NCI-H2196 treated with DMSO at 0.1 percent for 48 hours (cell line): ENCODE data around the gene CDK5R1.

ENCODE experiments used
- DNase-seq: peaks from one replicate; lab custom pipeline; 2025; ENCODE audit not compliant: unreplicated experiment; lab: John Stamatoyannopoulos, UW

CDK5R1 gene

DNA sequence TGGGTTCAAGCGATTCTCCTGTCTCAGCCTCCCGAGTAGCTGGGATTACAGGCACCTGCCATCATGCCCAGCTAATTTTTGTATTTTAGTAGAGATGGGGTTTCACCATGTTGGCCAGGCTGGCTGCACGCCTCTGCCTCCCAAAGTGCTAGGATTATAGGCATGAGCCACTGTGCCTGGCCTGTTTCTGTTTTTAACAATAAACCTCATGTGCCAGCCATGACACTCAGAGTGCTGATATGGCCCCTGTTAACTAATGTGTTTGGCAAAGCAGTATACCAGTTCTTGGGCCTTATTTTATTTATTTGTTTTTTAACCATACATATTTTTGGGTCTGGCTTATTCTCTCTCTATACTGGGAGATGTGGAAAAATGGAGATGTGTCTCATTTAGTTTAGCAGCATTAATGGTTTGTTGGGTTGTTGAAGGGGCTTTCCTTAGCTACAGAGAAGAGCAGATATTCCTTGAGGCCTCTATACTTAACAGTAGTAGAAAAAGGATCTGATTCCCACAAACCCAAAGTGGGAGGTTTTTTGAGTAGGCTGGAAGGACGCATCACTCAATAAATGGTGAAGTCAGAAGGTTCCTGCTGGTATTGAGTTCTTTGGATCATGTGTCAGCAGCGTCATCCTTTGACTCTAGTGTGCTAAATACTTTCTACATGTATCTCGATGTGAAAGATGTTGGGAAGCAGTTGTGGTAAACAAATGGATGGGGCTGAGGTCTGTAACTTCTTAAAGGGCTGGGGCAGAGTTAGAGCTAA, 16.2 kb upstream of the CDK5R1 start:
- no peak for DNase-seq

DNA sequence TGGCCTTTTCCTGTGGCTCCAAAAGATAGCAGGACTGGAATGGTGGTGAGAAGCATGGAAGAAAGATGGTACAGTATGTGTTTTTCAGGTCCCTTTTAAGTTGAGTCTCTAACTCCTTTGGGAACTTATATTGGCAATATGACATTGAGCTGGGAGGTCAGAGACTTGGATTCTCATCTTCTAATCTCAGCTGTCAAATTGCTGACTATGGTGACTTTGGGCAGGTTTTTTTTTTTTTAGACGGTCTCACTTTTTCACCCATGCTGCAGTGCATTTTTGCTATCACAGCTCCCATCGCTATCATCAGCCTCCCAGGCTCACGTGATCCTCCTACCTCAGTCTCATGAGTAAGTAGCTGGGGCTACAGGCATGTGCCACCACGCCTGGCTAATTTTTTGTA, 15.1 kb upstream of the CDK5R1 start:
- DNase-seq, result no peak

DNA sequence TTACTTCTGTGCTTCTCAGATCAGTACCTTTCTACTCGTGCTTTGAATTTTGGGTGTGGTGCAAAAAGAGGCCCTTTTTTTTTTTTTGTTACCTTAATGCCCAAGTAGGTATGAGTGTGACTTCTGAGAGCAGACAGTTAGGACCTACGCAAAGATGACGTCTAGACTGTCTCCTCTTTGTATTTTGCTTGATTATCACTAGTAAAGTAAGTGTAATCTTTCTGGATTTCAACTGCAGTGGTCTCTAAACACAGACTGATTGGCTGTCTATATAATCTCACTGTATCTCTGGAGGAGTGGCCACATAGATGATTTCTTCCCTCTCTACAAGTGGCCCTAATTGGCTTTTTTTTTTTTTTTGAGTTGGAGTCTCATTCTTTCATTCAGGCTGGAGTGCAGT, 11.5 kb upstream of the CDK5R1 start:
- no peak for DNase-seq

DNA sequence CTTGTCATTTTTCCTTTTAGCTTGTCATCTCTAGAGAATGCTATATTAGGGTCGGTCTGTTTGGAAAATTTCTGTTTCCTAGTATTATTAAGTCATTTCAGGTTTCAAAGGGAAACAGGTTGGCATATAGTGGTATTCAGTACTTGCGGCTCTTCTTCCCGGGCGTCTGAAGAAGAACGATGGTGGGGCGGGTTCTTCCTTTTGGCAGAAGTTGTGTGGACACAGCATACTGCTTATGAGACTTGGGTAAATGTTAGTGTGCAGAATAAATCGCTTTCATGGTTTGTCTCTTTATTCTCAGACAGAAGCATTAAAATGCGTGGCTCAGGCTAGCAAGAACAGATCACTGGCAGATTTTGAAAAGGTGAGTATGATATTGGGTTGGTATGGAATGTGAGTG, 9.6 kb upstream of the CDK5R1 start:
- no peak for DNase-seq

DNA sequence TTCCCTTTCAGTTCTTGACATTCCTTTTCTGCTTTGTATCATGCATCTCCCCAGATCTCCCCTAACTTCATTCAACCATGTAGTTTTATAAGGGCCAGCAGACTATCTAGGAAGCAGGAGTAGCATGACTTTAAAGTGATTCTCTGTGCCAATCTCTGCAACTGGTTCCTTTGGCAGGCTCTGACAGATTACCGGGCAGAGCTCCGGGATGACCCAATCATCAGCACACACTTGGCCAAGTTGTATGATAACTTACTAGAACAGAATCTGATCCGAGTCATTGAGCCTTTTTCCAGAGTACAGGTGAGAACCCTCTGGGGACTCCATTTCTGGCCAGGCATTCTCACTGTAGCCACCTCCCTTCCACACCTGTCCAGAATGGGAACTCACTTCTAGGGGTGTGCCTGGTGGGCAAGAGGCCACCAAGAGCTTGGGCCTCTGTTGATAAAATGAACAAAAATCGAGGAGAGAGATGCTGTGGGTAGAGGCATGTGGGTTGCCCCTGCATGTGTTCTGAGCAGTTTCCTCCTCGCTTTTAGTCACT, 7.6 kb upstream of the CDK5R1 start:
- no peak for DNase-seq

DNA sequence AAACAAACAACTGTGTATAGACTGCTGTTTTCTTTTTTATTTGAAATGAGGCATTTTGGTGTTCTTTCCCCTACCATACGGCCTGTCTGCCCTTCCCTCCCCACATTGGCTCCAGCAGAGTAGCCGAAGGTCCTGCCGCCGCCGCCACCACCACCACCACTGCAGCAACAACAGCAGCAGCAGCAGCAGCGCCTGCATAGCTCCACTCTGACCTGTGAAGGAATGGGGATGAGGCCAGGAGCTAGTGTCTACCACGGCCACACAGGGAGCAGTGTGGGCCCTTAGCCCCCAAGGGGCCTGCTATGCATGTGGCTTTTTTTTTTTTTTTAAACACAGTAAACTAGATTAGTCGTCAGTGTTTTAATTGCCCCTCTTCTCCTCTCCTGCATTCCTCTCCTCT, 5.6 kb upstream of the CDK5R1 start:
- DNase-seq, result no peak

DNA sequence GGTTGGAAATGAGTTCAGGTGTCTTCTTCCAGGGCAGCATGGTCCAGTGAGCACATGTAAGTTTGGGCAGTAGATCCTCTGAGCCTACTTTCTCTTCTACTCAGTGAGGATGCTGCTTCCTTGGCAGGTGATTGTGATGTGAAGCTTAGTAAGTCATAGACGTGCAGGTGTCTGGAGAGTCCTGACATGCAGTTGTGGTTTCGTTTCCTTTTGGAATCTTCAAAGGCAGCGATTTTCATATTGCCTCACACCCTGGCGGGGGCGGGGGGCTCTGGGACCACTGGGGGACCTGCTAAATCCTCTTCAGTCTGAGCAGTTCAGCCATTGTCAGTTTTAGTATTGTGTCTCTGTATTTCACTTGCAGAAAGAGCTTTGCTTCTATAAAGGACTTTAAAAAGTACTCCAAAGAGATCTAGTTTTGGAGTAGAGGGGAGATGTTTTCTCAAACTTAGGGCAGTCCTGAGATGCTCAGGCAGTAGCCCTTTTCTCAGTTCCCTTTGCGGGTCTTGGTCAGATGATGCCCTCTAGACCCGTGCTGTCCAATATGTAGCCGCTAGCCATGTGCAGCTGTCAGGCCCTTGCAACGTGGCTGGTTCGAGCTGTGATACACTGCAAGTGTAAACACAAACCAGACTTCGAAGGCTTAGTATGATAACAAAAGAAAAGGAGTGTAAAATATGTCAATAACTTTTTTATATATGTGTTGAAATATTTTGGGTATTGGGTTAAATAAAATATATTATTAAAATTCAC, 4.0 kb upstream of the CDK5R1 start:
- DNase-seq, result no peak

DNA sequence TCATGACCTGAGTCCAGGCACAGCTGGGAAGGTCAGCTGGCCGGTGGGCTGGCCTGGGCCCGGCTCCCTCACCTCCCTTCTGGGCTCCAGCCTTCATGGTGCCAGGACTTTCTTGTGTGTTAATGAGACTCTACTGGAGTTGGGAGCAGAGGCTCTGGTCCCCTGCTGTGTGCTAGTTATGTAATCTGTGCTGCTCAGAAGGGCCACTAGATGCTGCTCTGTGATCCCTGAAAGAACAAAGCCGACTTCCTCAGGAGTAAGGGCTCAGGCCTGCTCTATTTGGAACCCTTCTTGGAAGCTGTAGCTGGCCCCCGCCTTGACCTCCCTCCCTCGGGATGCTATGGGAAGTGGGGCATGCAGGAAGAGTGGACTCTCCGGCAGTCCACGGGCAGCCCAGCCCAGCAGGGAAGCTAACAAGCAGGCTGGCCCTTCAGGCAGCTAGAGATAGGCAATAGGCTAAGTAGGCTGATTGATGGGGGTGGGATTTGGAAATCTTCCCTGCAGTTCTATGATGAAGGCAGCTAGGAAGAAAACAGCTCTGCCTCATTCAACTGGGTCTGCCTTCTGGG, 3.3 kb upstream of the CDK5R1 start:
- peak; percentile 60 for DNase-seq

DNA sequence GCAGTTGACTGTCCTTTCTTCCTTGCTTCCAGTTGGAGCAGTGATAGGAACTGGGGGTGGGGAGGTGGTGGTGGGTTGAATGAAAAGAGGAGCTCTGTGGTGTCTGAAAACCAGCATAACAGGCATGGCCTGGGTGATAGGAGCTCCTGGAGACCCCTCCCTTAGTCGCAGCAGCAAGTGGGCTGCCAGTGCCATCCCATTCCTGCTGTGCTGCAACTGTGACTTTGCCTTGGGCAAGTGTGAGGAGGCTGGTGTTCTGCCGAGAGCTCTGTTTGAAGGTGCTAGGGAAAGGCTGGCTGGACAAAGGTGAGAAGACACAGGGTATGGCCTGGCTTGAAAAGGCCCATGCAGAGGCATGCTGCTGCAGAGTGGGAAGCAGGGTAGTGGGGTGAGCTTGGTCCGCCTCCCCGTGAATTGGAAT, 2.7 kb upstream of the CDK5R1 start:
- no peak for DNase-seq

DNA sequence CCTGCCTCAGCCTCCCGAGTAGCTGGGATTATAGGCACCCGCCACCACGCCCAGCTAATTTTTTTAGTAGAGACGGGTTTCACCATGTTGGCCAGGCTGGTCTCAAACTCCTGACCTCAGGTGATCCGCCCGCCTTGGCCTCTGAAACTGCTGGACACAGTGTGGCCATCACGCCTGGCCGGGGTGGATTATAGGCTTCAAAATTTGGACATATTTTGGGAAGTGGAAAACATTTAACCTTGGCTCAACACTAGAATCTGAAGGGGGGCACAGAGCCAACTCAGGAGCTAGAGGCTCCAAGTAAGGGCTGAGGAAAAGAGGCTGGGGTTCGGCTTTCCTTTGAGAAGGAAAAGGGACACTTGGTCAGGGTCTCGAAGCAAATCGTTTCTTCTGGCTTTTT, 2.2 kb upstream of the CDK5R1 start:
- no peak for DNase-seq

DNA sequence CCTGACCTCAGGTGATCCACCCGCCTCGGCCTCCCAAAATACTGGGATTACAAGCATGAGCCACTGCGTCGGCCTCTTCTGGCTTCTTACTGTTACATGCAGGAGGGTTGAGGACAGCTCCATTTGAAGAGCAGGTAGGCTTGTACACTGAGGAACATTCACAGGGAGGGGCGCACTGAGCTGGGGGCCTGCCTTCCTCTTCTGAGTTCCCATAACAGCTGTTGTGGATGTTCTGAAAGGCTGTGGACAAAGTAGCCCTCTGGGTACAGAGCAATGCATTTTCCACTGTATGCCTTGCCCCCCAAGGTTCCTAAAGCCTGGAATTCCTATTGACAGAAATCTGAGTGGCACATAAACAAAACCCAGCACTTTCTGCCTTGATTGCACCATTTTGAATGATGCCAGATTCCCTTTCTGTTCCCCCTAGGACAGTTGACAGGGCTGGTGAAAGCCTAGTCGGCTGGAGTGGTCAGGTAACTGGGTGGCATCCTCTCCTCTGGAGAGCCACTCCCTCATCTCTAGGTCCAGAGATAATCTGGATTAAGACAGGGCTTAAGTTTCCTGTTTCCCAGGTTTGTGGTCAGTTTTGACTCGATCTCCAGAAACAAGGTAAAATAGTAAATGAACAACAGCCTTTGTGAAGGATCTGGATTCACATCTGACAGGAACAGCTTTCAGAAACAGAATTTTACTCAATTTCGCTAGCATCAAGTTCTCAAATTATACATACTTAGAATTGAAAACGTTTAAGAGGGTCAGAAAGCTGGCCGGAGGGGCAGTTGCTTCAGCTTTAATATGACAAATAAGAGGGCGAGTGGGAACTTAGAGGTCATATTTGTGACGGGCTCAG, 1.3 kb upstream of the CDK5R1 start:
- no peak for DNase-seq

DNA sequence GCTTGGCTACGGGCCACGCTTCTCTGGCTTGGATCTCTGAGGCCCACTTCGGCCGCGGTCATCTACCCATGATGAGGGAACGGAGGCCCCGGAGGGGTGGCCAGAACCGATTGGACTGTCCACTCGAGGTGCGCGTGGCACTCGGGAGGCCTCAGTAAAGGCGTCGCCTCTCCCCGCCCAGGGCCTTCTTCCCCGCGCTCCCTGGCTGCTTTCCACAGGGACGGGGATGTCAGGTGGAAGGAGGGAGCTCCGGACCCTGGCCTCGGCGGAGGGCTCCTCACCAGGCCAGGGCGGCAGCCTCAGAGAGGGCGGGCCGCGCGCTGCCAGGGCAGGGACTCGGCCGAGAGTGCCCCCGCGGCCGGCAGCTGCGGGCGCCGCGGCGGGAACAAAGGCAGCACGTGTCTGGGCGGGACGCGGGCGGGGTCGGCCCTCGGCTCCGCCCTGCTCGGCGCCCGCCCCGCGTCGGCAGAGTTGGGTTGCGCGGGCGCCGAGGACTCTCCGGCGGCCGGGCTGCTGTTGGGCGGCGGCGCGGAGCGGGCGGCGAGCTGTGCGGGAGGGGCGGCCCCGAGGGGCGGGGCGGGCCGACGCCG, 587 bp upstream of the CDK5R1 start:
- DNase-seq, result peak; percentile 52

DNA sequence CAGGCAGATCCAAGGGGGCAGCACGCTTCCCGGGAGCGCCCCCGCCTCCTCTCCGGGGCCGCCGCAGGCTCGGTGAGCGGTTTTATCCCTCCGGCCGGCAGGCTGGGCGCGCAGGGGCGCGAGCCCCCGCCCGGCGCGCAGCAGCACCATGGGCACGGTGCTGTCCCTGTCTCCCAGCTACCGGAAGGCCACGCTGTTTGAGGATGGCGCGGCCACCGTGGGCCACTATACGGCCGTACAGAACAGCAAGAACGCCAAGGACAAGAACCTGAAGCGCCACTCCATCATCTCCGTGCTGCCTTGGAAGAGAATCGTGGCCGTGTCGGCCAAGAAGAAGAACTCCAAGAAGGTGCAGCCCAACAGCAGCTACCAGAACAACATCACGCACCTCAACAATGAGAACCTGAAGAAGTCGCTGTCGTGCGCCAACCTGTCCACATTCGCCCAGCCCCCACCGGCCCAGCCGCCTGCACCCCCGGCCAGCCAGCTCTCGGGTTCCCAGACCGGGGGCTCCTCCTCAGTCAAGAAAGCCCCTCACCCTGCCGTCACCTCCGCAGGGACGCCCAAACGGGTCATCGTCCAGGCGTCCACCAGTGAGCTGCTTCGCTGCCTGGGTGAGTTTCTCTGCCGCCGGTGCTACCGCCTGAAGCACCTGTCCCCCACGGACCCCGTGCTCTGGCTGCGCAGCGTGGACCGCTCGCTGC, 832 bp downstream of the CDK5R1 start:
- DNase-seq, result no peak

DNA sequence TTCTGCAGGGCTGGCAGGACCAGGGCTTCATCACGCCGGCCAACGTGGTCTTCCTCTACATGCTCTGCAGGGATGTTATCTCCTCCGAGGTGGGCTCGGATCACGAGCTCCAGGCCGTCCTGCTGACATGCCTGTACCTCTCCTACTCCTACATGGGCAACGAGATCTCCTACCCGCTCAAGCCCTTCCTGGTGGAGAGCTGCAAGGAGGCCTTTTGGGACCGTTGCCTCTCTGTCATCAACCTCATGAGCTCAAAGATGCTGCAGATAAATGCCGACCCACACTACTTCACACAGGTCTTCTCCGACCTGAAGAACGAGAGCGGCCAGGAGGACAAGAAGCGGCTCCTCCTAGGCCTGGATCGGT, 1.4 kb downstream of the CDK5R1 start:
- DNase-seq, result no peak

DNA sequence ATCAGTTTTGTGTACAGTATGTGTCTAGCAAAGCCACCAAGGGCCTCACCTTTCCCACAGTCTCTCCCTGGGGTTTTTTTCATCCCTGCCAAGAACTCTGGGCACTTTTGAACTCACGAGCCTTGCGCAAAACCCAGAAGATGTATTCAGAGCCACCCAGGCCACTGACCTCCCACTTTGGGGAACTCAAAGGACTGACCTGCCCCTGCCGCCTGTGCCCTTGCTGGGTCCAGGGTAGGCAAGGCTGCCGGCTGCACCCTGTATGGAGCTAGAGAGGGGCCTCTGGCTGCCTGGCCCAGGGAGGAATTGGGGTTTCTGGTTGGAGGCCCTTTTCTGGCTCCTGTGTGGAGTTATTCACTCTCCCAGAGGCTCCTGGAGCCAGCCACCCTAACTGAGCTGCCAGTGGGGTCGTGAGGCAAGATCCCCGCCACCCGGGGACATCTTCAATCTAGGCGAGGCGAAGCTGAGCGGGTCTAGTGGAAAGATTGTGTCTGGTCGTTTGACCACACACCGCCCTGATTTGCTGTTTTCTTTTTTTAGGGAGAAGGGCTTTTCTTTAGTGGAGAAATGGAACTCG, 1.9 kb downstream of the CDK5R1 start:
- no peak for DNase-seq

DNA sequence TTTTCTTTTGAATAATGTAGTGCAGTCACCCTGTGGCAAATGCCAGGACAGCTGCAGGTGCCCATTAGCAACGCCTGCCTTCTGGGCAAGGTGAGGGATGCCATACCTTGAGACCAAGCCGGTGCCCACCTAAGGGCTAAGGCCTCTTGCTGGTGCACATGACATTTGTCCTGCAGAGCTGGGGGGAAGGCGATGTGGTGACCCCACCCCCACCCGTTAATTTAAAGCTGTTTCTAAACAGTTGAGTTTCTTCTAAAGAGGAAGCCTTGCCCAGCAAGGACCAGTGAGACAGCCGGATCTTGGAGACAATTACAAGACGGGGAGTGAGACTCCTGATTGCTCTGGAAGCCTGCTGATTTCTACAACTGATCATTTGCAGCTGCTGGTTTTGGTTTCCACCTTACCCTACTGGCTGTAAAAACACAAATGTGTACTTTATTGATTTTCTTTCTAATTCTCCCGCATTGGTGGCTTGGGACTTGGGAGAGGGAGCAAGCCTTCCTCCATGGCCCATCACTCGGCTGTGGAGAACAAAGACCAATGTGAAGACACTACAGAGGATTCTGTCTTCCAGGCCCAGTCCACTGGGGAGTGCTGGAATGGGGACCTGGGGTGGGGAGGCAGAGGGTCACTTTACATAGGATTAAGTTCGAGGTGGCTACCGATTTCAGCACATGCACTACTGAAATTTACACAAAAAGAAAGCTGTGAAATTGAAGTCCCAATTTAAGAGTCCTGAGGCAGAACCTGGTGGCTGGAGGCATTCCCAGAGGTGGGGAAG, 2.7 kb downstream of the CDK5R1 start:
- no peak for DNase-seq

DNA sequence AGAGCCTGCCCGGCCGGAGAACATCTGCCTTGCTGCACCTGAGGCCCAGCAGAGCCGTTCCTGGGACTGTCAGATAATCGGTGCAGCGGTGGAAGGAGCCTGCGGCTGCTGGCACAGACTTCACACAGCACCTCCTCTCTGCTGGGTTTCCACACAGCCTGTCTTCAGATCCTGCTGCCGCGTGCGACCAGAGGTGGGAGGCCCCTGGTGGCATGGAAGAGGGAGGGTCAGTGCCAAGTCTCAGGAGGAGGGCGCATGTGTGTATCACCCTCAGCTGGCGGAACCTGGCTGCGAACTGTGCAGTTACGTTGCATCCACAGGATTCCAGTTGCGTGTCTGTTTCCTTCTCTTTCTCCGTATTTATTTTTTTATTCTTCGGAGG, 3.3 kb downstream of the CDK5R1 start:
- no peak for DNase-seq

DNA sequence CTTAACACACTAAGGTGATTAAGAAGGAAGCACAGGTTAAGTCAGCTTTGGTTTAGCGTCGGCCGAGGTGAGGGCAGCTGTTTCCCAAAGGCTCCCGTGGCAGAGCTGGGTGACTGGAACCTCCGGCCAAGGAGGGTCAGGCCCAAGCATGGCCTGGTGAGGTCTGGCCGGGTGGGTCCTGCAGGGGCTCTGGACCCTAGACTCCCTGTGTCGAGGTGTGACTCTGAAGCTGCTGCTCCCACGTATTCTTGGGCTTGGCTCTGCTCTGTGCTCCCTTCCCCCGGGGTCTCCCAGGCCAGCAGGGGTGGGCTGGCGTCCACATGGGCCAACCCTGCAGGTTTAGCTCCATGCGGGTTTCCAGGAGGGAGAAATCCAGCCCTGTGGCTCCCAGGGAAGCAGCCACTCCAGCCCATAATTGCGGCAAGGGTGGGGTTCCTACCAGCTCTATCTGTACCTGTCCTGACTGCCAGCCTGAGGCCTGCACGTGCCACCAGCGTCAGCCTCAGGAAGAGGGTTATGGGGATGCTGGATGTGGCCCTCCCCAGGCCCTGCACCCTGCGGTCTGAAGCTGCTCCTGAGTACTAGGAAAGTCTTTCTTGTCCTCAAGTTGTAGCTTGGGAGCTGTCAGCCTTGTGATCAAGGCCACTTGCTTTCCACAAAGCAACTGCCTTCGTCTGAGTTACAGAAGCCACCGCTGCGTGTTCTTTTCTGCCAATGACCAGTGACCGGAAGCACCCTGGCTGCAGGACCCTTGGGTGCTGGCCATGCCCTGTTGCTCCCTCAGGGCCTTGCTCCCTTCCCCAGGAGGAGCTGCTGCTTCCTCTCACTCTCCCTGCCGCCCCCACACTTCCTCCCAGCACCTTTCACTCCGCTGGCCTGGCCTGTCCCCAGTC, 4.8 kb downstream of the CDK5R1 start:
- DNase-seq, result no peak
